HG02798 (cell line): ENCODE results near the gene TSHZ2.

Source experiments
- ATAC-seq: cut with Tn5 transposase; IDR thresholded peaks from one replicate; pipeline ENCODE4 v1.9.1; 2021; ENCODE audit warnings: mild to moderate bottlenecking; ENCODE audit not compliant: unreplicated experiment, poor library complexity

The TSHZ2 gene

GRCh38 chr20:53385941-53386767 lies 414.0 kb downstream of the TSHZ2 start:
- ATAC-seq: no peak

DNA sequence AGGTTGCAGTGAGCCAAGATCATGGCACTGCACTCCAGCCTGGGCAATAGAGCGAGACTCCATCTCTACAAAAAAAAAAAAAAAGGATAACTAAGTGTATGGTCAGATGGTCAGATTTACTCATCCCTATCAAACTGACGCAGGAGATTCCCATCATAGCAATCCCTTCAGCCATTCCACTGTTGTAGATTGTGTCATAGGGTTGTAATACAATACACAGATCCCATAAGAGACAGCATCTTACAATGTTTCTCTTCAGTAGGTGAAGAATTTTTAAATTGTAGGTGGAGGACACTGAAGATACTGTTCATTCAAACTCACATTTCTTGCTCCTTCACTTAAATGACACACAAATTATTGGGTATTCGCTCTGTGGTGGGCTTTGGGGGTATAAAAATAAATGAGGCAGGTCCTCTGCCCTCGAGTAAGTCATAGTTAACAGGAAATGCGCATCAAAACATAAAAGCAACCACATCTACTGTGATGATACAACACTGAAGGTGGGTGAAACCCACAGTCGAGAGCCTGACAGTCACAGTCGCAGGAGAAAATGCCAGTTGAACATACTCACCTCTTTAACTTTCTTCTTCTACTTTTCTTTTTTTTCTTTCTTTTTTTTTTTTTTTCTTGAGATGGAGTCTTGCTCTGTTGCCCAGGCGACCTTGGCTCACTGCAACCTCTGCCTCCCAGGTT lies 416.0 kb downstream of the TSHZ2 start:
- ATAC-seq: no peak

DNA sequence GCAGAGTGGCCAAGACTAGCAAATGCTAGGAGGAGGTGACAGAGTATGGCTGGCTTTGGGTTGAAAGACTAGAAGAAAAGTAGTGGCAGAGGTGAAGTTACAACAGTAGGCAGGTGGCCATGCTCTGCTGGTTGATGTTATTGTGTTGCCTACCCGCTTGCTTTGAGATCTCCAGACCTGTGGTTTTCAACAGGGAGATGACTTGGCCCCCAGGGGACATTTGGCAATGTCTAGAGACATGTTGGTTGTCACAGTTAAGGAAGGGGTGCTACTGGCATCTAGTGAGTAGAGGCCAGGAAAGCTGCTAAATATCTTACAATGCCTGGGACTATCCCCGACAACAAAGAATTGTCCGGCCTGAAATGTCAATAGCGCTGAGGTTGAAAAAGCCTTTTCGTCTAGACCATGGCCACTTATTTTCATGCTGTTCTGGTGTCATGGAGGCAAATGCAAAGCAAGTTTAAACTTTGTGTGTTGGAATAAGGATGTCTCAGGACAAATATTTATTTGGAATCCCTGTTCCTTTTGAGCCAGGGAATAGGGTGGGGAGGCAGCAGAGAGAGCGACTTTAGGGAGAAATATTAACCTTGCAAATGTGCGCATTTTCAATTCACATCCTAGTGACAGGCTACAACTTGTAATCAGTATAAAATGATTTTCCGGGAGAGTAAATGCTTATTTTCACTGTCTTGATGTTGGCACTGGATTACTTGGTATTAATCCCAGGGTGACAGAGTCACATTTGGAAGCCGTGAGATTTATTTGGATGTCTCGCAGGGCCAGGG lies 417.6 kb downstream of the TSHZ2 start:
- no peak for ATAC-seq

DNA sequence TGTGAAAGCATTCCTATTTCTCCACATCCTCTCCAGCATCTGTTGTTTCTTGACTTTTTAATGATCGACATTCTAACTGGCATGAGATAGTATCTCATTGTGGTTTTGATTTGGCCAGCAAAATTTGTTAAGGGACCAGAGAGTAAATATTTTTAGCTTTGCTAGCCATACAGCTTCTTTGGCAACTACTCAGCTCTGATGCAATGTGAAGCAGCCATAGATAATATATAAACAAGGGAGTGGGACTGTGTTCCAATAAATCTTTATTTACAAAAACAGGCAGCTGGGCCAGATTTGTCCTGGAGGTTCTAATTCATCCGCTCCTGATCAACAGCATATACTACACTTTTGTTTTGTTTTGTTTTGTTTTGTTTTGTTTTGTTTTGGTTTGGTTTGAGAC lies 418.6 kb downstream of the TSHZ2 start:
- no peak for ATAC-seq

- no peak for ATAC-seq
These were observed 422.3 kb downstream of the TSHZ2 start for GRCh38 chr20:53394433-53394832.

GRCh38 chr20:53395188-53395923 lies 423.2 kb downstream of the TSHZ2 start:
- no peak for ATAC-seq

DNA sequence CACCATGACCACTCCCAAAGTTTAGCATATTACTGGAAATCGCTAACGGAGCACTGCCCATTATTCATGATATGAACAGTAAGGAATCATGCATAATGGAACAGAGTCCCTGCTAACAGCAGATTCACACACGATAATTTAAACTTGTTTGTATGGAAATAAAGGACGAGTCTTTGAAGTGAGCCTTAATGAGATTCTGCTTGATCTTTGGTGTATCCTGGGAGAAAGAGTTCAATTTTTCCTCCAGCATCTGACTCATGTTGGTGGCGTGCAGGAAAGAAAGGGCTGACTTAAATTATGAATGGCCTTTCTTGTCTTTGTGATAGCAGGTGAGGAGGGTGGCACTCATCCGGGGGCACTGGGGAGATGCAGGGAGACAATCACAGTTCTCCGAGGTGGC lies 426.9 kb downstream of the TSHZ2 start:
- no peak for ATAC-seq

- ATAC-seq: no peak
These were observed 427.6 kb downstream of the TSHZ2 start for GRCh38 chr20:53399592-53400335.

- ATAC-seq: no peak
These were observed 430.3 kb downstream of the TSHZ2 start for GRCh38 chr20:53402233-53403005.

- no peak for ATAC-seq
These were observed 430.9 kb downstream of the TSHZ2 start for GRCh38 chr20:53403029-53403428.

GRCh38 chr20:53405139-53405538 lies 433.0 kb downstream of the TSHZ2 start:
- no peak for ATAC-seq

GRCh38 chr20:53406580-53406979 lies 434.4 kb downstream of the TSHZ2 start:
- ATAC-seq: no peak

DNA sequence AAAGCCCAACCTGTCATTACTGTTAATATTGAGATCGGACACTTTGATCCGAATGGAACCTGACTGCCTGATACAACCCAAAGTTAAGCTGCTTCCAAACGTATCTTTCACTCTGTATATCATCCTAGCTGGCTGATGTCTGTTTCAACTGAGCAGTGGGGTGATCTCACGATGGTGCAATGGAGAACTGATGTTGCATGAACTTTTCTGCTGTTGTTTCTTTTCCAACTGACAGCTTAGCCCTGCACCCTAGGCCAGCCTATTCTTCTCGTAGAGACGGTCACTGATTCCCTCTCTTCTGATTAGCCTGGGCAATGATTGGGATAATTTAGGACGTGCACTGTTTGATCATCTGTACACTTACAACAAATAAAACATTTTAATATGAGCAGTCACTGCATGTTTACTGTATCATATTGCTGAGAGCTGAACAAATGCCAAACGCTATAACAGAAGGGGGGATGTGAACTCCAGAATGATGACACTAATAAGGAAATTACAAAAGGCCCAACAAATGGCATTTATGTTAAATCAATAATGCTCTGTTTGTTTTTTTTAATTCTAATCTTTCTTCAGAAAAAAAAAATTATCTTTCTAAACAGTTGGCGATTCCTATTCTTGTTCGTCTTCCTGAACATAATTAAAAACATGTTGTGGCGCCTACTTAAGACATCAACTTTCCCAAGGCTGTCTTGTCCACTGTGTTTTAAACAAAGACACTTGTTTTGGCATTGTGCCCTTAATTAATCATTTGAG lies 436.7 kb downstream of the TSHZ2 start:
- ATAC-seq: no peak

- ATAC-seq: no peak
These were observed 437.2 kb downstream of the TSHZ2 start for GRCh38 chr20:53409447-53409717.

DNA sequence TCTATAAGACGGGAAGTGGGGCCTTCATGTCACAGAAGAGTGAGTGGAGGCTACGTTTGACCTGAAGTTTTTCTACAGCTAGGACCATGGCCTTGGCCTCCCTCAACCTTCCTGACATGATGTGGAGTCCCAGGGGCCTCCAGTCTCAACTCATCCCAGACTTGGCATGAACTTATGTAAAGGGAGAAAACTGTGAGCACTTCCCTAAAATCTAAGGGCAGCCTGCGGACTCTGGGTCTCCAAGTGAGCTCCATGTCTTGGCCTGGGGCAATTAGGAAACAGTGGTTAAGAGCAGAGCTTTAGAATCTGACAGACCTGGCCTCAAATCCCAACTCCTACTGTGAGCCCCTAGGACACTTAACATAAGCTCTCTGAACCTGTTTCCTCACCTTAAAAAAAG lies 439.0 kb downstream of the TSHZ2 start:
- no peak for ATAC-seq

DNA sequence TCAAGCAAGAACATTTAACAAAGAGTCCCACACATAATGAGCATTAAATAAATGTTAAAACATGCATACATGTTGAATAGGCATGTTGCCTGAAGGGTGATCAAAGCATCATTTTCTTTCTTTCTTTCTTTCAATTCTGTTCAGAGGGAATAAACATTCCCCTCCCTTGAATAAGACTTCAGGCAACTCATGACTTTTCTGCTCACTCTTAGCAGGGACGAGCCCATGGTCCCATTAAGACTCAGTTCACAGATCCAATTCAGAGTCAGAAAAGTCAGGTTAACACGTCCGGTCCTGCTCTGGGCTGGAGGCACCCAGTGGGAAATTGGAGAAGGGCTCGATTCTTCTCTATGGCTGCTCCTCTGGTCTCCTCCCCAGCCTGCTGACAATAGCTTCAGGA lies 439.7 kb downstream of the TSHZ2 start:
- ATAC-seq: no peak

DNA sequence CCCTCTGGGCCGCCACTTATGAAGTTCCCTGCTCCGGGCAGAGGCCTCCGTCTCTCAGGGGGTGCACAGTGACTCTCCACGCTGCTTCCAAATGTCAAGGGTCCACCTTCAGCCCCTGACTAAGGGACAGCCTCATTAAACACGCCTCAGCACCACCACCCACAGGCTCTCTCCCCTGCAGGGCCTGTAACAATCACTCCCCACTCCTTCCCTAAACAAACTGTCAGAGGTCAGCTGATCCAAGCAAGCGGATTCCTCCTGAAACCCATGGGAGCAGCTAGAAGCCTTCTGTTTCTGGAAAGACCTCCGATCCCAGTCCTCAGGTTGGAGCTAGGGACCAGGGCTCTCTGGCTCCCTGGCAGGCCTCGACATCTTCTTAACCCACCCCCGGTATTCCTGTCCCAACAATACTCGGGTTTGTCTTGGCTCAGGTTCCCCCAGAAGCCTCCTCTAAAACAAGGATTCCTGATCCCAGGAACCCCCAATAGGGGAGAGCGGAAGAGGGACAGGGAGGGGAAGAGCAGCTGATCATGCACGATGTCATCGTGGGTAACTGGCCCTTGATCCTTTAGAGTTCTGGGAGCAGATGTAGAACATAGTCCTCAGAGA lies 440.5 kb downstream of the TSHZ2 start:
- no peak for ATAC-seq

DNA sequence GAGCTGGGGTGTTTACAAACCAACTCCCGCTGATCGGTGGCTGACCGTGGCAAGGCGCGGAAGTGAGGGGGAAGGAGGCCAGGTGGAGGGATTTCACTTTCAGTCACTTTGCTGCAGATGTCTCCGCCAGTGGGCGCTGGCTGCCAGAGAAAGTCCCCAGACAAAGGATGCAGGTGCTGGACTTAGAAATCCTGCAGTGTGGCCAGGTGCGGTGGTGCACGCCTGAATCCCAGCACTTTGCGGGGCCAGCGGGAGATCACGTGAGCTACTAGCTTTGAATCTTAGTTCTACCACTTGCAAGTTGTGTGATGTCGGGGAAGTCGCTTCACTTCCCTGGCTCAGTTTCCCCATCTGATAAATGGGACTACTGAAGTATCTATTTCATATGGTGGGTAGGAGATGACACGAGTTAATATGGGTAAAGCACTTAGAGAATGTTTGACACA lies 441.1 kb downstream of the TSHZ2 start:
- peak; percentile 91 for ATAC-seq
